ENCODE data around the gene LRRC4.

DNA sequence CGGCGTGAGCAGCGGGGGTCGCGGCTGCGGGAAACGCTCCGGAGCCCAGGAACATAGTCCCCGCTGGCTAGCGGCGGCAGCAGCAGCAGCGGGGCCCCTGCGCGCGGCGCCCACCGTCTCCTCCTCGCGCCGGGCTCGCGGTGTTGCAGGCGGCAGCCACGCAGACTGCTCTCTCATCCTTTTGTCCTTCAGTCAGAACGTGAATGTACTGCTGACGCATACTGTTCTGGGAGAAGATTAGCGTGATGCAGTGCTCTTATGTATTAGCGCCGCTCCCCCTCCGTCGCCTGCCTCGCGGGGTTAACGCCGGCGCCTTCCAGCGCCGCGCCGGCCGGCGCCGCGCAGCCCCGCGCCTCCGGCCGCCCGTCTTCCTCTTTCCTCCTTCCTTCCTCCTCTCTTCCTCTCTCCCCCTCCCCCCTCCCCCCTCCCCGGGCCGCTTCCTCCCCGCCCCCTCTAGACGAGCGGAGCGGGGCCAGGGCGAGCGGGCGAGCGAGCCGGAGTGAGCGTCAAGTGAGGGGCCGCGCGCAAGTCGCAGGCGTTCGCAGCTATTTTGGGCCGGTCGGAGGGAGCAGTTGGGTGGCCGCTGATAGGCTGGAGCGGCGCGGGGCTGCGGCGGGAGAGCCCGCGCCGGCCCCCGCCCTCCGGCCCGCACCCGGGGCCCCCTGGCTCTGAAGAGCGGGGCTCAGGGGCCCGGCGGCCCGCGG, 816 bp upstream of the LRRC4 start:
- TF ChIP-seq, protein P1, sequence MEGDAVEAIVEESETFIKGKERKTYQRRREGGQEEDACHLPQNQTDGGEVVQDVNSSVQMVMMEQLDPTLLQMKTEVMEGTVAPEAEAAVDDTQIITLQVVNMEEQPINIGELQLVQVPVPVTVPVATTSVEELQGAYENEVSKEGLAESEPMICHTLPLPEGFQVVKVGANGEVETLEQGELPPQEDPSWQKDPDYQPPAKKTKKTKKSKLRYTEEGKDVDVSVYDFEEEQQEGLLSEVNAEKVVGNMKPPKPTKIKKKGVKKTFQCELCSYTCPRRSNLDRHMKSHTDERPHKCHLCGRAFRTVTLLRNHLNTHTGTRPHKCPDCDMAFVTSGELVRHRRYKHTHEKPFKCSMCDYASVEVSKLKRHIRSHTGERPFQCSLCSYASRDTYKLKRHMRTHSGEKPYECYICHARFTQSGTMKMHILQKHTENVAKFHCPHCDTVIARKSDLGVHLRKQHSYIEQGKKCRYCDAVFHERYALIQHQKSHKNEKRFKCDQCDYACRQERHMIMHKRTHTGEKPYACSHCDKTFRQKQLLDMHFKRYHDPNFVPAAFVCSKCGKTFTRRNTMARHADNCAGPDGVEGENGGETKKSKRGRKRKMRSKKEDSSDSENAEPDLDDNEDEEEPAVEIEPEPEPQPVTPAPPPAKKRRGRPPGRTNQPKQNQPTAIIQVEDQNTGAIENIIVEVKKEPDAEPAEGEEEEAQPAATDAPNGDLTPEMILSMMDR (IDR thresholded peaks at IDR 0.05; ENCODE audit: extremely low read depth in 1 of 2, insufficient read depth in 1 of 2, low read depth in 1 of 2, low read length in 2 of 2): peak; percentile 16 to 37
- no peak for TF ChIP-seq POLR2A (IDR thresholded peaks at IDR 0.05; ENCODE audit: low read depth, low read length)
